Measurements from ENCODE around the gene PLEKHA7. TPM values are rescaled to one million over a fixed set of nuclear protein-coding genes. Genes with fewer than 3 reads are reported as not detected.

Gene PLEKHA7
- total and polyA plus RNA-seq, 2 of the 4 experiments (the other 2 are of a cell fraction): 0.12 TPM; not detected in 1

- ChIA-PET POLR2A (ENCODE audit: unreplicated experiment) (no interaction called here), CTCF (no interaction called here)
- H3K9ac ChIP-seq (ENCODE audit: low read depth, low read length): no peak overlapping the region
- DNase-seq (no peak), ATAC-seq (ENCODE audit: low read depth) (peak; percentile 84)
- no TSS peak for BruUV-seq (replicated peaks)
- TF ChIP-seq RAD21 (IDR thresholded peaks at IDR 0.05; ENCODE audit: low read length): no peak
- no peak for TF ChIP-seq NFE2L2 (IDR thresholded peaks at IDR 0.05; ENCODE audit: low read depth, low read length)
- no peak for TF ChIP-seq RFX5 (IDR thresholded peaks at IDR 0.05; ENCODE audit: low read depth, low read length)
- TF ChIP-seq ELK1 (IDR thresholded peaks at IDR 0.05; ENCODE audit: borderline replicate concordance, low read depth, low read length): no peak
- no peak for TF ChIP-seq USF2 (IDR thresholded peaks at IDR 0.05; ENCODE audit: low read depth, low read length)
- TF ChIP-seq BHLHE40 (IDR thresholded peaks at IDR 0.05; ENCODE audit: low read depth, low read length): no peak
- TF ChIP-seq CEBPB (IDR thresholded peaks at IDR 0.05; ENCODE audit: low read depth, low read length): no peak
- TF ChIP-seq MXI1 (IDR thresholded peaks at IDR 0.05; ENCODE audit: borderline replicate concordance, low read depth, low read length): no peak
- no peak for TF ChIP-seq CTCF (conservative IDR thresholded peaks at IDR 0.05; ENCODE audit: low read depth, low read length)
- no peak for TF ChIP-seq CHD1 (IDR thresholded peaks at IDR 0.05; ENCODE audit: low read depth, low read length)
- no peak for TF ChIP-seq SMC3 (IDR thresholded peaks at IDR 0.05; ENCODE audit: low read depth, low read length)
- TF ChIP-seq POLR2A (IDR thresholded peaks at IDR 0.05; ENCODE audit: low read depth, low read length): no peak
- TF ChIP-seq FOS (IDR thresholded peaks at IDR 0.05; ENCODE audit: low read depth, low read length): no peak
- no peak for TF ChIP-seq RCOR1 (IDR thresholded peaks at IDR 0.05; ENCODE audit: insufficient replicate concordance, low read length)
- TF ChIP-seq MAZ (IDR thresholded peaks at IDR 0.05; ENCODE audit: borderline replicate concordance, low read depth, low read length): no peak
- TF ChIP-seq MAFK (IDR thresholded peaks at IDR 0.05; ENCODE audit: low read depth, low read length): no peak
- peak overlapping the region; percentile 62 for H2AFZ ChIP-seq (replicated peaks; ENCODE audit: low read length, poor library complexity)
- intact Hi-C loops (cut with micrococcal nuclease) (no loop called here), in situ Hi-C loops (cut with MboI; ENCODE audit: low sequenced_read_pairs) (loop anchor here (25.0 kb wide), 1 partner anchor 587 kb away; no protein-coding TSS in a partner anchor), dilution Hi-C loops (cut with HindIII; ENCODE audit: low sequenced_read_pairs, unreplicated experiment) (no loop called here)
- H3K23ac ChIP-seq (ENCODE audit: low read depth, low read length): no peak overlapping the region
- no peak overlapping the region for H4K5ac ChIP-seq (ENCODE audit: low read depth, low read length)
- no peak overlapping the region for H3K18ac ChIP-seq (ENCODE audit: low read depth, low read length)
- H3K14ac ChIP-seq (replicated peaks; ENCODE audit: low read depth, low read length): no peak overlapping the region
- H2BK15ac ChIP-seq (ENCODE audit: low read depth, low read length): no peak overlapping the region
- WGBS, 2 experiments (ENCODE audit: extremely low coverage in 2 of 2, insufficient read length in 1 of 2): 1% methylated on average over 19 of the region's 52 CpGs; no CpG with 5 or more reads in 1 of the 2 experiments
- H3K56ac ChIP-seq (ENCODE audit: extremely low read depth, insufficient read depth, low read length): no peak overlapping the region
- H3K4me3 ChIP-seq (ENCODE audit: insufficient read depth, low read depth, low read length): peak overlapping the region; percentile 25; the same call in 1 of the 2 replicates
- H3K9me3 ChIP-seq (ENCODE audit: control insufficient read depth, insufficient read depth, low read length): no peaks in the 10 kb centered on the region
- H3K79me1 ChIP-seq (ENCODE audit: low read depth in 1 of 2, low read length in 2 of 2): no peaks in the 10 kb centered on the region
- H3K9me1 ChIP-seq (ENCODE audit: insufficient read depth, low read length): no peaks in the 10 kb centered on the region
- peak overlapping the region; percentile 48 for H3K4me2 ChIP-seq (ENCODE audit: low read depth, low read length)
- no peaks in the 10 kb centered on the region for H3K4me1 ChIP-seq (ENCODE audit: control insufficient read depth, insufficient read depth, low read length)
- no peaks in the 10 kb centered on the region; the same call in 1 of the 2 replicates for H4K20me1 ChIP-seq (ENCODE audit: insufficient read depth, low read length)
- no peak overlapping the region for H3K4ac ChIP-seq (ENCODE audit: low read depth, low read length)
- H4K8ac ChIP-seq (ENCODE audit: low read depth in 2 of 2, low read length in 2 of 2): no peak overlapping the region
- no peak overlapping the region for H2AK5ac ChIP-seq (ENCODE audit: low read depth, low read length)
- H2BK120ac ChIP-seq (ENCODE audit: low read depth, low read length): no peak overlapping the region
- no peak overlapping the region for H4K91ac ChIP-seq (ENCODE audit: insufficient read depth, low read depth, low read length)
- no peak overlapping the region for H2BK20ac ChIP-seq (ENCODE audit: low read depth, low read length)
- no peak overlapping the region for H2BK5ac ChIP-seq (ENCODE audit: low read depth, low read length, poor library complexity, severe bottlenecking)
- H3K27me3 ChIP-seq (ENCODE audit: control insufficient read depth, insufficient read depth, low read length): peaks cover 57% of the 10 kb centered on the region
- no peaks in the 10 kb centered on the region for H3K36me3 ChIP-seq (ENCODE audit: control insufficient read depth, insufficient read depth, low read length)
- H3K27ac ChIP-seq (ENCODE audit: insufficient read depth, low read length): no peak overlapping the region
- H2AK9ac ChIP-seq (replicated peaks; ENCODE audit: low read depth, low read length, poor library complexity): no peak overlapping the region
Observed at GRCh38 chr11:16925561-16926065, 88.6 kb downstream of the PLEKHA7 start.
